GM11168 (cell line): Measurements from ENCODE around the gene SBSN.

ENCODE experiments used
- in situ Hi-C: fragments of 300-500 bp; cut with MboI; formaldehyde crosslinking; loops from one replicate; pipeline ENCODE4 v1.12.0; 2022; ENCODE audit warnings: low sequenced_read_pairs; ENCODE audit not compliant: unreplicated experiment

Gene SBSN

GRCh38 chr19:35509861-35510625, 18.1 kb downstream of the SBSN start:
- in situ Hi-C loops = no loop called here

DNA sequence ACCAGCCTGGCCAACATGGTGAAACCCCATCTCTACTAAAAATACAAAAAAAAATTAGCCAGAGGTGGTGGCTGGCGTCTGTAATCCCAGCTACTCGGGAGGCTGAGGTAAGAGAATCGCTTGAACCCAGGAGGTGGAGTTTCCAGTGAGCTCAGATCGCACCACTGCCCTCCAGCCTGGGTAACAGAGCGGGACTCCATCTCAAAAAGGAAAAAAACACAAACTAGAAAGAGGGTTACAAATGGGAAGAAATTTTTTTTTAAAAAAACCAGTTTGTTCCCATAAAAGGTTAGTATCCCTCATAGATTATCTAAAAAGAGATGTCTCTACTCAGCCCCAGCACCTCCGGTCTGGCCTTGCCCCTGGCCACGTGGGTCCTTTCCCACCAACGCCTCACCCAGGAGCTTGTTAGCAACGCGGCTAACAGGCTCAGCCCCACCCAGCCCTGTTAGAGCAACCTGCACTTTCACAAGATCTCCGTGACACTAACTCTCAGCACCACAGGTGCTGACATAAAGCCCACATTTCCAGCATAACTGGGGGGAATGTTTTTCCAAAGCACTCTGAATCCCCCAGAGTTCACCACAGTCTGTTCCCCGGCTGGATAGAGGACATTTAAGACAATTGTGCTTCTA, 19.0 kb downstream of the SBSN start:
- in situ Hi-C loops = no loop called here

- in situ Hi-C loops = no loop called here
Observed at GRCh38 chr19:35508129-35508528, 20.0 kb downstream of the SBSN start.

- in situ Hi-C loops = no loop called here
Observed at GRCh38 chr19:35507561-35507960, 20.6 kb downstream of the SBSN start.

- in situ Hi-C loops = no loop called here
Observed at GRCh38 chr19:35506011-35506410, 22.1 kb downstream of the SBSN start.

- in situ Hi-C loops = no loop called here
Observed at GRCh38 chr19:35502751-35503150, 25.4 kb downstream of the SBSN start.

DNA sequence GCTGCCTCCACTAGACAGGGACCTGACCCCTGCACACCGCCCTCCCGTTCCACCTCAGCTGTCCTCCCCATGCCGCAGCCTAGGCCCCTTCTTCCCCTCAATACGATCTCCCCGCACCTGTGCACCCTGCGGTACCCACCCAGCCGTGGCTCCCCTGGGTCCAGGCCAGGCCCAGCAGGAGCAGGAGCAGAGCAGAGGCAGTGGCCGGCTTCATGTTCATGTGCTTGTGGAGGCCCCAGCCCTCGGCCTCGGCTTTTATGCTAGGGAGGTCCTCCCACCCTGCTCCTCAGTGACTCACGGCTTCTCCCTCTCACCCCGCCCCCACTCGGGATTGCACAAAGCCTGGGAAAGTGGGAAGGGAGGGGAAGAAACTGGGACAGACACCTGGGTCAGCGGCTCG, 26.4 kb downstream of the SBSN start:
- in situ Hi-C loops = no loop called here

GRCh38 chr19:35500611-35501010, 27.5 kb downstream of the SBSN start:
- in situ Hi-C loops = no loop called here

- in situ Hi-C loops = no loop called here
Observed at GRCh38 chr19:35498984-35499527, 29.1 kb downstream of the SBSN start.

DNA sequence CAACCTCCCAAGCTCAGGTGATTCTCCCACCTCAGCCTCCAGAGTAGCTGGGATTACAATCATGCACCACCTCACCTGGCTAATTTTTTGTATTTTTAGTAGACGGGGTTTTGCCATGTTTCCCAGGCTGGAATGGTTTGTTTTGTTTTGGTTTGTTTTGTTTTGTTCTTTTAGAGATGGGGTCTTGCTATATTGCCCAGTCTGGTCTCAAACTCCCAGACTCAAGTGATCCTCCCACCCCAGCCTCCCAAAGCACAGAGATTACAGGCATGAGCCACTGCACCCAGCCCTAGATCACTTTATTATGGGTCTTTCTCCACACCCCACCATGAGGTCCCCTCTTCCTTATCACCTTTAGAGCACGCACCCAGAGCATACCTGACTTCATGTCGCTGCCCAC, 29.9 kb downstream of the SBSN start:
- in situ Hi-C loops = no loop called here

- in situ Hi-C loops = no loop called here
Observed at GRCh38 chr19:35497406-35497805, 30.7 kb downstream of the SBSN start.

GRCh38 chr19:35495107-35496064, 32.7 kb downstream of the SBSN start:
- in situ Hi-C loops = no loop called here

DNA sequence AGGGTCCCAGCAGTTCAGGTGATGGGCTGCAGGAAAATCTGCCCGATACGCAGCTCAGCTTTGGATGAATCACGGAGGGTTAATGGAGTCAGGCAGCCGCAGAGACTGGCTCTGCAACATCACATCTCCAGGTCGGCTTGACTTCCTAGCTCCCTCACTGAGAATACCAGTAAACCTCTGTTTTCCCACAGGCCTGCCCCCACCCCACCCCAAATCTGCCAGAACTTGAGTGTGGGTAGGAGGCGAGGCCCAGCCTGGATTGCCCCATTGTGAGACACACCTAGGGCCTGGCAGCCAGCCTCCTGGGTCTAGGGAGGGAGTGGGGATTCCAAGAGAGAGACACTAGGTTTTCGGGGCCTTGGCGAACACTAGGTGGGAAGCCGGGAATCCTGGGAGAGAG, 34.1 kb downstream of the SBSN start:
- in situ Hi-C loops = no loop called here

GRCh38 chr19:35491836-35492360, 36.2 kb downstream of the SBSN start:
- in situ Hi-C loops = no loop called here

DNA sequence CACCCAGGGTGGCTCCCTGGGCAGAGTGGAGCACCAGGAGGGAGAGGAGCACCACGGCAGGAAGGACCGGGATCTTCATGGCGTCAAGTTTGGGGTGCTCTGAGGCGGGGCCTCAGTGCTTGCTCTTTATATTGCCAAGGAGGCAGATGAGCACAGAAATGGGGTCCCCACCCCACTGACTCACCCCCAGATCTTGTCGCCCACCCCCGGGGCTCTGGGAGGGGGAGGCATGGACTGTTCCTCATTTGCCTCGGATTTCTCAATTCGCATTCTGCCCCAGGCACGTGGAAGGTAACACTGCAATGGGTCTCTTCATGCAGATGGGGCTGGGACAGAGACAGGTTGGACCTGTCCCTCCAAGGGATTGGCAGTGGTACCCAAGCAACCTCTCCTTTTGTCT, 37.7 kb downstream of the SBSN start, which contains the start of gene KRTDAP:
TSS of gene KRTDAP (minus strand) at position 101 of the 400 bp plus-strand sequence. CDS start at position 79, 22 bp downstream.
- in situ Hi-C loops = no loop called here

GRCh38 chr19:35488677-35489076, 39.4 kb downstream of the SBSN start:
- in situ Hi-C loops = no loop called here

DNA sequence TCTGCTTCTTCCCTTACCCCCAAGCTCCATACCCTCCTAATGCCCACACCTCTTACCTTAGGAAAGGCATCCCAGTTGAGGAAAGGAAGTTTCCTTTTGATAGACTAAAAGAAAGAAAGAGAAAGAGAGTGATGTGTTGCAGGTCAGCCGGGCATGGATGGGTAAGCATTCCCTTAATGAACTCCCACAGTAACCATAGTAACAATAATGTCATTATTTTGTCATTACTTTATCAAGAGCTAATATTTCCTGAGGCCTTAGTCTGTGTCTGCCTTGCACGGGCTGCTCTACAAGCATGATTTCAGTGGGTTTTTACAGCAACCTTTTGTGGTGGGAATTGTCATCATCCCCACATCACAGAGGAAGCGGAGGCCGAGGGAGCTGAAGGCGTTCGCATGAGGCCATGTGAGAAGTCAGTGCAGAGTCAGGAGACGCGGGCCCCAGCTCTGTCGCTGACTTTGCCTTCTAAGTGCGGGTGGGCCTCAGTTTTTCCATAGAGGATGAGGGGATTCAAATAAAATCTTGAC, 40.4 kb downstream of the SBSN start:
- in situ Hi-C loops = no loop called here

DNA sequence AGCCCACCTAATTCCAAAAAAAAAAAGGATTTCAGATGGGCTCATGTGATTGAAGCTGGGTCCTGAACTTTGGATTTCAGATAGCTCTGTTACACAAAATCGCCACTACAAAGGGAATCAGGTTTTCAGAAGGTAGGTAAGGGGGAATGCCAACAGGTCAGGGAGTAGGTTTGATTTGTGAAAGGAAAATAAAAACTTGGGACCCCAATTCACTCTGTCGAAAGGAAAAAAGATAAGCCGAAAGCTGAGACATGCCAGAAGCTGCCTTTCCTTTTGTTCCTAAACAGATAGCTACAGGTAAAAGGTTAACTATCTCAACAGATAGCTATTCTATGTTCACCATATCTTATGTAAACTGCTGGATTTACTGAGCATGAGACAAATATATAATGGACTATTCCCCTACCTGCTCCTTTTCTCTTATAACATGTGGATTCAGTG, 41.8 kb downstream of the SBSN start:
- in situ Hi-C loops = no loop called here

GRCh38 chr19:35484252-35485036, 43.7 kb downstream of the SBSN start:
- in situ Hi-C loops = no loop called here
